SK-N-MC (cell line): ENCODE measurements around the gene TMEM140.

Experiments used
- EZH2 ChIP-seq: fragments of 200-600 bp; sonication (generic); IDR thresholded peaks from one replicate; pipeline ENCODE4 v1.6.1; 2017; ENCODE audit warnings: antibody characterized with exemption
- POLR2AphosphoS5 ChIP-seq: IDR thresholded peaks from 2 replicates; pipeline ENCODE4 v1.6.1; 2012; ENCODE audit warnings: mild to moderate bottlenecking, low read depth, low read length, borderline replicate concordance

DNA sequence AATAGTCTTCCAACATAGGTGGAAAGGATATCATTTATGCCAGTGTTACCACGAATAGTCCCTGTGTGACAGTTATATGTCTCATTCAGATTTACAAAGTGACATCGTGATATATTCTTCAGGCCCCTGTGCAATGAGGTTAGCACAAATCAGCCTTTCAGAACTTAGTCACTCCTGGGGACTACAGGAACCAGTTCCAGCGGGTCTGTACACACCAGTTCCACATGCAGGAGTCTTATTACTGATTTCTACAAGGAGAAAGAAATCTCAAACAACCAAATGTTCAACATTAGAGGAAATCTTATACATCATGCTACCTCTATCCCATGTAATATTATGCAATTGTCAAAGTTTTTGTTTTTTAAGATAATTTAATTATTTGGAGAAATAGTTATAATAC, 67.8 kb downstream of the TMEM140 start:
- TF ChIP-seq EZH2 (no peak), POLR2AphosphoS5 (no peak)
